Mesenchymal stem cell (in vitro differentiated cells and primary cell): ENCODE data around the gene GNG8.
A peak's percentile ranks its signal among the peaks of the same experiment; 100 is the strongest.

Experiments
- DNase-seq: peaks from one replicate; pipeline ENCODE4 v3.0.0-alpha.2; 2013
- H2AFZ ChIP-seq: one replicate; pipeline ENCODE4 v1.6.1; 2013; ENCODE audit warnings: low read depth, mild to moderate bottlenecking, control low read depth, inconsistent platforms, low read length, moderate library complexity
- H2AK5ac ChIP-seq: 2 replicates; pipeline ENCODE4 v1.6.1; 2013; ENCODE audit warnings: low read length, moderate library complexity, mild to moderate bottlenecking, inconsistent platforms; ENCODE audit not compliant: severe bottlenecking
- H2BK120ac ChIP-seq: one replicate; pipeline ENCODE4 v1.6.1; 2013; ENCODE audit warnings: low read depth, mild to moderate bottlenecking, inconsistent platforms, low read length, moderate library complexity
- H2BK12ac ChIP-seq, 2 experiments: one replicate each; pipeline ENCODE4 v1.6.1; 2013; ENCODE audit warnings: inconsistent platforms in 2 of 2, low read length in 2 of 2, mild to moderate bottlenecking in 2 of 2, moderate library complexity in 2 of 2, control low read depth in 1 of 2
- H2BK15ac ChIP-seq: one replicate; pipeline ENCODE4 v1.6.1; 2013; ENCODE audit warnings: mild to moderate bottlenecking, low read depth, inconsistent platforms; ENCODE audit not compliant: poor library complexity, severe bottlenecking
- H2BK5ac ChIP-seq: 2 replicates; pipeline ENCODE4 v1.6.1; 2013; ENCODE audit warnings: low read depth, mild to moderate bottlenecking, low read length, control low read depth, inconsistent platforms; ENCODE audit not compliant: poor library complexity, severe bottlenecking
- H3K14ac ChIP-seq, 2 experiments: one replicate each; pipeline ENCODE4 v1.6.1; 2013; ENCODE audit warnings: inconsistent platforms in 2 of 2, low read length in 2 of 2, control low read depth in 1 of 2, mild to moderate bottlenecking in 1 of 2, moderate library complexity in 1 of 2
- H3K18ac ChIP-seq, 2 experiments: one replicate each; pipeline ENCODE4 v1.6.1; 2013; ENCODE audit warnings: inconsistent platforms in 2 of 2, low read length in 2 of 2, control low read depth in 1 of 2, low read depth in 1 of 2, mild to moderate bottlenecking in 1 of 2
- H3K23ac ChIP-seq, 2 experiments: one replicate each; pipeline ENCODE4 v1.6.1; 2013; ENCODE audit warnings: inconsistent platforms in 2 of 2, low read length in 2 of 2, mild to moderate bottlenecking in 2 of 2, moderate library complexity in 2 of 2, control low read depth in 1 of 2
- H3K27ac ChIP-seq: 2 replicates; pipeline ENCODE4 v1.5.1; 2013; ENCODE audit warnings: mild to moderate bottlenecking, moderate library complexity, low read length, control low read depth, inconsistent platforms; ENCODE audit not compliant: poor library complexity, severe bottlenecking
- H3K27me3 ChIP-seq, 2 experiments: 2 replicates each; pipeline versions ENCODE4 v1.6.1 to v1.7.0; 2013; ENCODE audit warnings: low read length in 2 of 2, mild to moderate bottlenecking in 2 of 2, moderate library complexity in 2 of 2, control low read depth in 1 of 2, inconsistent platforms in 1 of 2; ENCODE audit not compliant: control insufficient read depth in 1 of 2, insufficient read depth in 1 of 2
- H3K36me3 ChIP-seq, 2 experiments: 2 replicates each; pipeline versions ENCODE4 v1.6.1 to v1.7.0; 2013; ENCODE audit warnings: low read length in 2 of 2, control low read depth in 1 of 2, inconsistent platforms in 1 of 2, low read depth in 1 of 2, mild to moderate bottlenecking in 1 of 2; ENCODE audit not compliant: insufficient read depth in 2 of 2, control insufficient read depth in 1 of 2
- H3K4ac ChIP-seq, 2 experiments: one replicate each; pipeline ENCODE4 v1.6.1; 2013; ENCODE audit warnings: inconsistent platforms in 2 of 2, low read length in 2 of 2, mild to moderate bottlenecking in 2 of 2, moderate library complexity in 2 of 2, control low read depth in 1 of 2, low read depth in 1 of 2
- H3K4me1 ChIP-seq: 2 replicates; pipeline ENCODE4 v1.6.1; 2013; ENCODE audit warnings: low read depth, low read length, control low read depth; ENCODE audit not compliant: control insufficient read depth, insufficient read depth
- H3K4me2 ChIP-seq: 2 replicates; pipeline ENCODE4 v1.6.1; 2013; ENCODE audit warnings: low read length, mild to moderate bottlenecking, inconsistent platforms; ENCODE audit not compliant: poor library complexity, severe bottlenecking
- H3K4me3 ChIP-seq, 2 experiments: 2 replicates each; pipeline versions ENCODE4 v1.5.1 to v1.7.0; 2013; ENCODE audit warnings: low read length in 2 of 2, mild to moderate bottlenecking in 2 of 2, control low read depth in 1 of 2, low read depth in 1 of 2; ENCODE audit not compliant: insufficient read depth in 1 of 2
- H3K79me1 ChIP-seq: replicated peaks from 2 replicates; pipeline ENCODE4 v1.6.1; 2013; ENCODE audit warnings: mild to moderate bottlenecking, control low read depth, low read length, inconsistent platforms; ENCODE audit not compliant: poor library complexity, severe bottlenecking
- H3K9ac ChIP-seq: 2 replicates; pipeline ENCODE4 v1.7.0; 2013; ENCODE audit warnings: mild to moderate bottlenecking, low read length, moderate library complexity
- H3K9me3 ChIP-seq: 2 replicates; pipeline ENCODE4 v1.7.0; 2013; ENCODE audit warnings: mild to moderate bottlenecking, low read length; ENCODE audit not compliant: control insufficient read depth
- H4K8ac ChIP-seq: one replicate; pipeline ENCODE4 v1.6.1; 2013; ENCODE audit warnings: inconsistent platforms, mild to moderate bottlenecking, low read length, moderate library complexity
- H4K91ac ChIP-seq: one replicate; pipeline ENCODE4 v1.6.1; 2013; ENCODE audit warnings: mild to moderate bottlenecking, low read length, inconsistent platforms
- WGBS: methylation state at CpG from one replicate; pipeline ENCODE4 v1.1.7; 2013; ENCODE audit warnings: mixed read lengths; 5-methylcytosine and 5-hydroxymethylcytosine counted together

GNG8 gene

GRCh38 chr19:46617601-46618000, 18.4 kb downstream of the GNG8 start:
- WGBS = 91% methylated on average over 5 of the region's 6 CpGs
- no peak overlapping the region for H4K8ac ChIP-seq
- H2AFZ ChIP-seq = no peak overlapping the region

DNA sequence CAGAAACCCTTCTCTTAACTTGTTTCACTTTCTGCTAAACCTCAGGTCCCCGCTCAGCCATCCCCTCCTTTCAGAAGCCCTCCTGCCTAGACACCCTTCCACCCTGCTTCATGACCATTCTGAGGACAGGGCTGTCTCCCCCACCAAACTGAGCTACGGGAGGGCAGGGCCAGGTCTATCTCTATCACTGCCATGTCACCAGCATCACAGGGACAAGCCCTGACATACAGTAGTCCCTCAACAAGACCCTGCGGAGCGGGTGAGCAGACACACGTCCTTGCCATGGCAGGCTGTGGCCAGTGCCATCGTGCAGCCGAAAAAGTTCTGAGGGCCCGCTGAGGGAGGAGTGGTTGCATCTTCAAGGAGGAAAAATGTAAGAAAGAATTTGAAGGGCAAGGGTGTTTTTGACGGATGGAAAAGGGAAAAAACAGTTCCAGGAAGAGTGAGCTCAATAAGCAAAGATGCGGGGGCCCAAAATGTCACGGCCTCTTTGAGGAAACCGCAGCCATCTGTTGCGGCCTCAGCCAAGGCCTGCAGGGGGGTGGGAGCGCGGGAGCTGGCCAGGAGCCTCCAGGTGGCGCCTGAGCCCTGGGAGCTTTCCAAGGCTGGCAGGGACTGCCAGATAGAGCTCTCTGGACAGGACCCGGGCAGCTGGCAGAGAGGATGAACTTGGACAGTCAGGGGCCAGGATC, 19.2 kb downstream of the GNG8 start:
- Histone ChIP-seq H2AK5ac (no peak overlapping the region), H3K79me1 (no peaks in the 10 kb centered on the region), H4K91ac (peak overlapping the region; percentile 92), H3K18ac (peak overlapping the region; percentile 5 to 37), H2BK5ac (no peak overlapping the region), H3K4me2 (no peak overlapping the region), H2BK12ac (peak overlapping the region; percentile 13 to 88), H3K9me3 (no peaks in the 10 kb centered on the region), H3K4ac (peak overlapping the region in 1 of 2 experiments; percentile 24), H4K8ac (peak overlapping the region; percentile 70), H3K4me3 (no peak overlapping the region), H3K4me1 (peaks cover 3% of the 10 kb centered on the region), H3K14ac (no peak overlapping the region), H3K27ac (no peak overlapping the region), H2BK15ac (no peak overlapping the region), H2BK120ac (peak overlapping the region; percentile 52), H3K27me3 (peaks cover 0 to 15% of the 10 kb centered on the region in 2 experiments), H3K9ac (peak overlapping the region; percentile 2), H2AFZ (no peak overlapping the region), H3K23ac (no peak overlapping the region), H3K36me3 (no peaks in the 10 kb centered on the region)
- 37% methylated on average over 17 of the region's 17 CpGs for WGBS
- DNase-seq = peak; percentile 73

More at GRCh38 chr19:46617601-46618000, 18.4 kb downstream of the GNG8 start:
- DNase-seq = no peak
- H2BK15ac ChIP-seq = no peak overlapping the region
- H2BK5ac ChIP-seq = no peak overlapping the region
- H4K91ac ChIP-seq = no peak overlapping the region
- H2BK120ac ChIP-seq = no peak overlapping the region
- H3K4me3 ChIP-seq = no peak overlapping the region
- H3K23ac ChIP-seq = no peak overlapping the region
- no peaks in the 10 kb centered on the region for H3K9me3 ChIP-seq
- peak overlapping the region; percentile 45 to 71 for H2BK12ac ChIP-seq
- H3K4me2 ChIP-seq = no peak overlapping the region
- no peaks in the 10 kb centered on the region for H3K79me1 ChIP-seq
- no peak overlapping the region for H3K27ac ChIP-seq
- peaks cover 3% of the 10 kb centered on the region for H3K4me1 ChIP-seq
- peaks cover 0 to 5% of the 10 kb centered on the region in 2 experiments for H3K36me3 ChIP-seq
- H3K4ac ChIP-seq = no peak overlapping the region
- H3K27me3 ChIP-seq = peaks cover 0 to 19% of the 10 kb centered on the region in 2 experiments
- H3K14ac ChIP-seq = no peak overlapping the region
- H3K9ac ChIP-seq = no peak overlapping the region
- H3K18ac ChIP-seq = peak overlapping the region in 1 of 2 experiments; percentile 5
- no peak overlapping the region for H2AK5ac ChIP-seq

DNA sequence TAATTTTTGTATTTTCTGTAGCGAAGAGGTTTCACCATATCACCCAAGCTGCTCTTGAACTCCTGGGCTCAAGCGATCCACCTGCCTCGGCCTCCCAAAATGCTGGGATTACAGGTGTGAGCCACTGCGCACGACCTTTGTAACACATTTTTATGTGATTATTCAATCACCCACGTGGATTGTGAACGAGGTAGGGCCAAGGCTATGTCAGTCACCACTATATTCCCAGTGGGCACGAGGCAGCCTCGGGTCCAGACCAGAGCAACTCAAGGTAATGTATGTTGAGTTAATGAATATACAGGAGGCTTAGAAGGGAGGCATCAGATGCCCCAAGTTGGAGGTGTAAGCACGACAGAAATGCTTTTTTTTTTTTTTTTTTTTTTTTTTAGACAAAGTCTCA, 20.0 kb downstream of the GNG8 start:
- Histone ChIP-seq H3K9ac (no peak overlapping the region), H3K4me3 (no peak overlapping the region), H2BK15ac (no peak overlapping the region), H3K36me3 (peaks cover 1 to 3% of the 10 kb centered on the region in 2 experiments), H3K4me2 (no peak overlapping the region), H2BK120ac (no peak overlapping the region), H4K8ac (no peak overlapping the region), H4K91ac (no peak overlapping the region), H3K27me3 (peaks cover 0 to 7% of the 10 kb centered on the region in 2 experiments), H2AFZ (no peak overlapping the region), H2AK5ac (no peak overlapping the region), H3K18ac (no peak overlapping the region), H3K4ac (no peak overlapping the region), H3K23ac (no peak overlapping the region), H2BK5ac (no peak overlapping the region), H3K27ac (no peak overlapping the region), H2BK12ac (no peak overlapping the region), H3K4me1 (peaks cover 3% of the 10 kb centered on the region), H3K9me3 (no peaks in the 10 kb centered on the region), H3K79me1 (no peaks in the 10 kb centered on the region), H3K14ac (no peak overlapping the region)
- no peak for DNase-seq
- WGBS = 89% methylated on average over 10 of the region's 10 CpGs

DNA sequence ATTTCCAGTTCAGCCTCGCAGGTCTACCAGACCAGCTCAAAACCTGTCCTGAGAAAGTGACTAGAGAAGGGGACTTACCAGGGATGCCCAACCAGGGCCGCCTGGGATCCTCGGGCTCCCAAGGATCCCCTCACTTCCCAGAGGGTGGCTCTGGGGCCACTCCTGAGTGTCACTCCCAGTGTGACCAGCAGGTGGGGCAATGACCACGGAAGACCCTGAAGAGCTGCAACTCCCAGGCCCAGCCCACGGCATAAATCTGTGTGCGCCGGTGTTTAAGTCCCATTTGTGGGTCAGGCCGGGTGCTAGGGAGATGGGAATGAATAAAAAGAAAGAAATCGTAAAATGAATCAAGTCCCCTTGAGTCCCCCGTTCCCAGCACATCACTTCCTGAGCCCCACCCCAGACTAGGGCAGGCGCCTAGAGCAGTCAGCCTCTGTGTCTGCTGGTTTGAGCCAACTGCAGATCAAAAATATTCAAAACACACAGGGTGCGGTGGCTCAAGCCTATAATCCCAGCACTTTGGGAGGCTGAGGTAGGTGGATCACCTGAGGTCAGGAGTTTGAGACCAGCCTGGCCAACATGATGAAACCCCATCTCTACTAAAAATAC, 21.8 kb downstream of the GNG8 start:
- WGBS = 11% methylated on average over 10 of the region's 12 CpGs
- H3K14ac ChIP-seq = no peak overlapping the region

More for the DNA sequence above, 21.8 kb downstream of the GNG8 start:
- no peaks in the 10 kb centered on the region for H3K9me3 ChIP-seq
- no peak overlapping the region for H3K4me2 ChIP-seq
- H3K4ac ChIP-seq = no peak overlapping the region
- no peak overlapping the region for H4K8ac ChIP-seq
- no peak overlapping the region for H2BK15ac ChIP-seq
- H2AFZ ChIP-seq = no peak overlapping the region
- H2BK5ac ChIP-seq = no peak overlapping the region
- H3K18ac ChIP-seq = peak overlapping the region in 1 of 2 experiments; percentile 18
- peaks cover 3% of the 10 kb centered on the region for H3K4me1 ChIP-seq
- H3K27me3 ChIP-seq = no peaks in the 10 kb centered on the region
- H3K23ac ChIP-seq = no peak overlapping the region
- no peak overlapping the region for H2AK5ac ChIP-seq
- peaks cover 17 to 20% of the 10 kb centered on the region in 2 experiments for H3K36me3 ChIP-seq
- peak overlapping the region; percentile 55 for H3K9ac ChIP-seq
- H2BK120ac ChIP-seq = no peak overlapping the region
- DNase-seq = peak; percentile 83
- no peak overlapping the region for H2BK12ac ChIP-seq
- H4K91ac ChIP-seq = no peak overlapping the region
- H3K27ac ChIP-seq = no peak overlapping the region
- peaks cover 7% of the 10 kb centered on the region for H3K79me1 ChIP-seq
- H3K4me3 ChIP-seq = no peak overlapping the region
